ENCODE measurements around the gene MBNL2. TPM values are rescaled to one million over a fixed set of nuclear protein-coding genes. Genes with fewer than 3 reads are reported as not detected.

MBNL2 gene
- total RNA-seq, 2 donors from 2014 or later, result 31.4 to 50.1 TPM

- ATAC-seq, result no peak
- DNase-seq, result no peak
- intact Hi-C loops (cut with DNase I, micrococcal nuclease), result no loop called here
Measured at GRCh38 chr13:97371486-97372109, 149.5 kb downstream of the MBNL2 start.

- DNase-seq (no peak), ATAC-seq (no peak)
- intact Hi-C loops (cut with DNase I, micrococcal nuclease), result no loop called here
Measured at GRCh38 chr13:97372936-97373335, 150.8 kb downstream of the MBNL2 start.

GRCh38 chr13:97373787-97374186 lies 151.7 kb downstream of the MBNL2 start:
- ATAC-seq (no peak), DNase-seq (no peak)
- intact Hi-C loops (cut with DNase I, micrococcal nuclease), result no loop called here

- ATAC-seq, result no peak
- no peak for DNase-seq
- intact Hi-C loops (cut with DNase I, micrococcal nuclease), result no loop called here
Measured at GRCh38 chr13:97376981-97377380, 154.8 kb downstream of the MBNL2 start.

GRCh38 chr13:97379386-97379785 lies 157.3 kb downstream of the MBNL2 start:
- DNase-seq (no peak), ATAC-seq (no peak)
- intact Hi-C loops (cut with DNase I, micrococcal nuclease), result no loop called here

GRCh38 chr13:97380696-97381095 lies 158.6 kb downstream of the MBNL2 start:
- ATAC-seq (no peak), DNase-seq (no peak)
- intact Hi-C loops (cut with DNase I, micrococcal nuclease), result no loop called here

GRCh38 chr13:97381189-97381588 lies 159.1 kb downstream of the MBNL2 start:
- ATAC-seq, result no peak
- intact Hi-C loops (cut with DNase I, micrococcal nuclease), result no loop called here

GRCh38 chr13:97382276-97382675 lies 160.1 kb downstream of the MBNL2 start:
- no peak for ATAC-seq
- no peak for DNase-seq
- intact Hi-C loops (cut with DNase I, micrococcal nuclease), result no loop called here

More at GRCh38 chr13:97381189-97381588, 159.1 kb downstream of the MBNL2 start:
- no peak for DNase-seq

- no peak for ATAC-seq
- intact Hi-C loops (cut with DNase I, micrococcal nuclease), result no loop called here
- DNase-seq, result no peak
Measured at GRCh38 chr13:97384371-97384770, 162.2 kb downstream of the MBNL2 start.

- DNase-seq, result no peak
- no peak for ATAC-seq
- intact Hi-C loops (cut with DNase I, micrococcal nuclease), result no loop called here
Measured at GRCh38 chr13:97385146-97385545, 163.0 kb downstream of the MBNL2 start.

GRCh38 chr13:97385854-97386253 lies 163.7 kb downstream of the MBNL2 start:
- DNase-seq, result no peak
- intact Hi-C loops (cut with DNase I, micrococcal nuclease), result no loop called here
- no peak for ATAC-seq

- intact Hi-C loops (cut with DNase I, micrococcal nuclease), result no loop called here
- ATAC-seq, result no peak
- DNase-seq, result no peak
Measured at GRCh38 chr13:97386801-97387484, 164.8 kb downstream of the MBNL2 start.

- DNase-seq (no peak), ATAC-seq (no peak)
- intact Hi-C loops (cut with DNase I, micrococcal nuclease), result no loop called here
Measured at GRCh38 chr13:97387485-97387839, 165.3 kb downstream of the MBNL2 start.

GRCh38 chr13:97387890-97388289 lies 165.8 kb downstream of the MBNL2 start:
- no peak for DNase-seq
- ATAC-seq, result no peak
- intact Hi-C loops (cut with DNase I, micrococcal nuclease), result no loop called here

GRCh38 chr13:97388373-97388772 lies 166.2 kb downstream of the MBNL2 start:
- ATAC-seq (no peak), DNase-seq (no peak)
- intact Hi-C loops (cut with DNase I, micrococcal nuclease), result no loop called here

- ATAC-seq (no peak), DNase-seq (no peak)
- intact Hi-C loops (cut with DNase I, micrococcal nuclease), result no loop called here
Measured at GRCh38 chr13:97390941-97391600, 168.9 kb downstream of the MBNL2 start.

GRCh38 chr13:97392020-97392419 lies 169.9 kb downstream of the MBNL2 start:
- intact Hi-C loops (cut with DNase I, micrococcal nuclease), result no loop called here
- DNase-seq, result no peak
- ATAC-seq, result no peak

- no peak for ATAC-seq
- DNase-seq, result no peak
- intact Hi-C loops (cut with DNase I, micrococcal nuclease), result no loop called here
Measured at GRCh38 chr13:97394542-97394941, 172.4 kb downstream of the MBNL2 start.

- intact Hi-C loops (cut with DNase I, micrococcal nuclease), result no loop called here
- ATAC-seq, result no peak
- DNase-seq, result no peak
Measured at GRCh38 chr13:97395447-97396136, 173.5 kb downstream of the MBNL2 start.

- no peak for ATAC-seq
- DNase-seq, result no peak
- intact Hi-C loops (cut with DNase I, micrococcal nuclease), result no loop called here
Measured at GRCh38 chr13:97397267-97397666, 175.1 kb downstream of the MBNL2 start.
